Measurements from ENCODE around the gene SET. TPM values are rescaled to one million over a fixed set of nuclear protein-coding genes. Genes with fewer than 3 reads are reported as not detected.

SET gene
- total RNA-seq, 2 experiments from 2014 or later: 749 to 755 TPM

DNA sequence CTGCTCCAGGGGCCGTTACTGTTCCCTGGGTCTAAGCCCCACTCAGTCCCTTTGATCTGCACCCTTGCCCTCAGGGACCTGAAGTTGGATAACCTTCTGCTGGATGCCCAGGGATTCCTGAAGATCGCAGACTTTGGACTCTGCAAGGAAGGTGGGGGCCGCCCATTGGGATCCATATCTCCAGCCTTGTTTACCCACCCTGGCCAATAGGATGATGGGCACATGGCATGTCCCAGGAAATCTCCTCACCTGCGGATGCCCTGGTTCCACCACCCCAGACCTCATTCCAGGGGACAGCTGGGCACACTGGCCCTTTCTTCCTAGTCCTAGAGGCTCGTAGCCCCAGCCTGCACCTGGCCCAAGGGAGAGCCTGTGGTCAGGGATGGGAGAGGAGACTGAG, 29.5 kb downstream of the SET start:
- ChIA-PET CTCF (no interaction called here), POLR2A (interaction anchor here (1.0 kb wide), 1 partner anchor 18 kb away, joined by 5 read pairs; no protein-coding TSS in a partner anchor)
- Mint-ChIP-seq H3K27ac (no peak overlapping the region), H3K4me3 (no peak overlapping the region), H3K36me3 (ENCODE audit: low read depth) (no peaks in the 10 kb centered on the region), H3K4me1 (ENCODE audit: low read depth) (peaks cover 15% of the 10 kb centered on the region), H3K9me3 (no peaks in the 10 kb centered on the region), H3K27me3 (no peaks in the 10 kb centered on the region)
- intact Hi-C loops (cut with micrococcal nuclease): no loop called here
- TF ChIP-seq, protein P1, sequence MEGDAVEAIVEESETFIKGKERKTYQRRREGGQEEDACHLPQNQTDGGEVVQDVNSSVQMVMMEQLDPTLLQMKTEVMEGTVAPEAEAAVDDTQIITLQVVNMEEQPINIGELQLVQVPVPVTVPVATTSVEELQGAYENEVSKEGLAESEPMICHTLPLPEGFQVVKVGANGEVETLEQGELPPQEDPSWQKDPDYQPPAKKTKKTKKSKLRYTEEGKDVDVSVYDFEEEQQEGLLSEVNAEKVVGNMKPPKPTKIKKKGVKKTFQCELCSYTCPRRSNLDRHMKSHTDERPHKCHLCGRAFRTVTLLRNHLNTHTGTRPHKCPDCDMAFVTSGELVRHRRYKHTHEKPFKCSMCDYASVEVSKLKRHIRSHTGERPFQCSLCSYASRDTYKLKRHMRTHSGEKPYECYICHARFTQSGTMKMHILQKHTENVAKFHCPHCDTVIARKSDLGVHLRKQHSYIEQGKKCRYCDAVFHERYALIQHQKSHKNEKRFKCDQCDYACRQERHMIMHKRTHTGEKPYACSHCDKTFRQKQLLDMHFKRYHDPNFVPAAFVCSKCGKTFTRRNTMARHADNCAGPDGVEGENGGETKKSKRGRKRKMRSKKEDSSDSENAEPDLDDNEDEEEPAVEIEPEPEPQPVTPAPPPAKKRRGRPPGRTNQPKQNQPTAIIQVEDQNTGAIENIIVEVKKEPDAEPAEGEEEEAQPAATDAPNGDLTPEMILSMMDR (IDR thresholded peaks at IDR 0.05): no peak
- DNase-seq: no peak
- no peak for ATAC-seq

DNA sequence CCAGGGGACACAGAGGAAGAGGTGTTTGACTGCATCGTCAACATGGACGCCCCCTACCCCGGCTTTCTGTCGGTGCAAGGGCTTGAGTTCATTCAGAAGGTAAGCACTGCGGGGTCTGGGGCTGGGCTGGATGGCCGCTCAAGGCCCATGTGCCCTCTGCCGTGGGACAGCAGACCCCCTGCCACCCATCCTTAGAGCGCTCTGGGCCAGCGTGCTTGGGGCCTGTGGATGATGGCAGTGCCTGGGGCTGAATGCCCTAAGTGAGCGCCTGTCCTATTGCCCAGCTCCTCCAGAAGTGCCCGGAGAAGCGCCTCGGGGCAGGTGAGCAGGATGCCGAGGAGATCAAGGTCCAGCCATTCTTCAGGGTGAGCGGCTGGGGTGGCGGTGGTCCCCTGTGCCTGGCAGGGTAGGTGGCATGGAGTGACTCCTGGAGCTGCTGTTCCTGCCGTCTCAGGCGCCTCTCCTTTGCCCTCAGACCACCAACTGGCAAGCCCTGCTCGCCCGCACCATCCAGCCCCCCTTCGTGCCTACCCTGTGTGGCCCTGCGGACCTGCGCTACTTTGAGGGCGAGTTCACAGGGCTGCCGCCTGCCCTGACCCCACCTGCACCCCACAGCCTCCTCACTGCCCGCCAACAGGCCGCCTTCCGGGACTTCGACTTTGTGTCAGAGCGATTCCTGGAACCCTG, 31.0 kb downstream of the SET start:
- CTCF ChIA-PET: interaction anchor here (1.3 kb wide), 1 partner anchor 98 kb away, joined by 3 read pairs; the partner anchor contains the start of gene ENDOG
- peaks cover 23% of the 10 kb centered on the region for H3K4me1 Mint-ChIP-seq (ENCODE audit: low read depth)
- peaks cover 2% of the 10 kb centered on the region for H3K36me3 Mint-ChIP-seq (ENCODE audit: low read depth)
- no peak for DNase-seq
- no peak overlapping the region for H3K27ac Mint-ChIP-seq
- no peak for ATAC-seq
- TF ChIP-seq, protein P1 (IDR thresholded peaks at IDR 0.05): no peak
- H3K9me3 Mint-ChIP-seq: no peaks in the 10 kb centered on the region
- intact Hi-C loops (cut with micrococcal nuclease): no loop called here
- no peaks in the 10 kb centered on the region for H3K27me3 Mint-ChIP-seq
- no peak overlapping the region for H3K4me3 Mint-ChIP-seq
- POLR2A ChIA-PET: no interaction called here

DNA sequence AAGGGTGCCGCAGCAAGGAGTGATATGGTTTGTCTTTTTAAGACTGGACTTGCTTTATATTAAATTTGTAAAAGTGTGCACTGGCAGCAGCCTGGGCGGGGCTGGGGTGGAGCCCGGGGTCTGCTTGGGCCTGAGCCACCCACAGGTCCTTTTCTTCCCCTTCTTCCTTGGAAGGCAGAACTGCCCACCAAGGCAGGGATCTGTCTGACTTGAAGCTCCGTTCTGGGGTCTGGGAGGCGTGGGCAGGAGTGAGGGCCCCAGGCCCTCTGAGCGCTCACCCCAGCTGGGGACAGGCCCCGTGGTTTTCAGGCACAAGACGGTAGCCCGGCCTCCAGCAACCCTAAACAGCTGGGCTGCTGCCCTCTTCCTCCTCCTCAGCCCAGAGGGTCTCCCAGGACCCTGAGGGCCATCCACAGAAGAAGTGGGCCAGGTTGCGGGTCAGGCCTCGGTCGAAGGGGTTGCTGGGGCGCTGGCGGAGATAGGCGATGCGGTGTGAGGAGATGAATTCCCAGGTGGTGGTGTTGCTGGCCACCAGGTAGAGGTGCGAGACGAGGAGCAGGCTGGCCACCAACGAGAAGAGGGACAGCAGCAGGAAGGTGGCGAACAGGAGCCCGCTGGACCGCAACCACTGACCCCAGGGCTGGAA, 31.9 kb downstream of the SET start:
- Mint-ChIP-seq H3K4me3 (no peak overlapping the region), H3K27me3 (no peaks in the 10 kb centered on the region), H3K4me1 (ENCODE audit: low read depth) (peaks cover 28% of the 10 kb centered on the region), H3K27ac (no peak overlapping the region), H3K9me3 (no peaks in the 10 kb centered on the region), H3K36me3 (ENCODE audit: low read depth) (peaks cover 2% of the 10 kb centered on the region)
- ChIA-PET CTCF (no interaction called here), POLR2A (no interaction called here)
- TF ChIP-seq, protein P1 (IDR thresholded peaks at IDR 0.05): no peak
- intact Hi-C loops (cut with micrococcal nuclease): no loop called here
- DNase-seq: no peak
- ATAC-seq: no peak

DNA sequence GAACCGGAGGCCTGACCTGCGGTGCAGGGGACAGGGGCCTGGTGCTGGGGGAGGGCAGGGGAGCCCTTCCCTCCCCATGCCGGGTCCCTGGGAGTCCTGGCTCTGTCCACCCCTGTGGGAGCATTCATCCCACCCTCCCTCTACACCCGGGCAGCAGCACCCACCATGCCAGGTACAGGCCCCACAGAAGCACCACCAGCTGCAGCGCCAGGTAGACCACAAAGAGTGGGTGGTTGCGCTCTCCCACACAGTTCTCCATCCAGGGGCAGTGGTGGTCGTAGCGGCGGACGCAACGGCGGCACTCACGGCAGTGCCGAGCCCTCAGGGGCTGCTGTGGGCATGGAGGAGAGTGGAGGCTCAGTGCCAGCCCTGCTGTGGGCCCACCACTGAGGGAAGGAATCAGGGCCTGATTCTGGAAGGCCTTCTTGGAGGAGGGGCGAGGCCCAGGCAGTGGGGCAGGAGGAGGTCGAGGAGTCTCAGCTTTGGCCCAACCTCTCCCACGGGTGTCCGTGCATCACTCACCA, 32.5 kb downstream of the SET start:
- ChIA-PET CTCF (no interaction called here), POLR2A (interaction anchor here (1.0 to 1.4 kb wide), 2 partner anchors 25 to 37 kb away, joined by 3 to 4 read pairs; no protein-coding TSS in a partner anchor)
- H3K4me1 Mint-ChIP-seq (ENCODE audit: low read depth): peaks cover 31% of the 10 kb centered on the region
- H3K36me3 Mint-ChIP-seq (ENCODE audit: low read depth): peaks cover 2% of the 10 kb centered on the region
- intact Hi-C loops (cut with micrococcal nuclease): no loop called here
- H3K27me3 Mint-ChIP-seq: no peaks in the 10 kb centered on the region
- no peak overlapping the region for H3K27ac Mint-ChIP-seq
- H3K4me3 Mint-ChIP-seq: no peak overlapping the region
- TF ChIP-seq, protein P1 (IDR thresholded peaks at IDR 0.05): no peak
- DNase-seq (no peak), ATAC-seq (no peak)
- no peaks in the 10 kb centered on the region for H3K9me3 Mint-ChIP-seq

All from activated CD8-positive, alpha-beta T cell treated with anti-CD3 and anti-CD28 coated beads for 36 hours (primary cell).